K562 (cell line): ENCODE measurements around the gene MAP3K14. TPM values are rescaled to one million over a fixed set of nuclear protein-coding genes. Genes with fewer than 3 reads are reported as not detected.

ENCODE experiments used
- ATAC-seq: fragments of 200-7000 bp; cut with Tn5 transposase; 3 replicates; pipeline ENCODE4 v1.9.1; 2020; ENCODE audit warnings: moderate library complexity
- BruUV-seq: library from RNA; stranded (reverse); fragments of 400-500 nt; replicated peaks from 2 replicates; lab custom pipeline; 2021; lab: Mats Ljungman, UMichigan
- CTCF ChIA-PET: fragments of 300-600 bp; formaldehyde crosslinking; extraction: SDS; loops from one replicate; lab custom pipeline; 2021; ENCODE audit warnings: low intra/inter-chr PET ratio; lab: Yijun Ruan, JAX
- POLR2A ChIA-PET: fragments of 300-600, 350-650 bp; sonication (Branson Sonifier 250); formaldehyde crosslinking; extraction: SDS; loops from one replicate; lab custom pipeline; 2021; ENCODE audit warnings: antibody characterized with exemption, inconsistent platforms; lab: Yijun Ruan, JAX
- DNase-seq, 4 experiments: peaks; one replicate each; pipeline versions ENCODE4 v3.0.0 to v3.0.0-alpha.2; 2011 to 2018; ENCODE audit warnings: low spot score in 3 of 4, mixed read lengths in 3 of 4; ENCODE audit errors: extremely low read depth in 1 of 4
- FAIRE-seq: peaks from 2 replicates; lab custom pipeline; 2011; peaks lifted over from hg19 to GRCh38; lab: Jason Lieb, UNC
- H2AFZ ChIP-seq: 2 replicates; pipeline ENCODE4 v1.6.0; 2011; ENCODE audit warnings: low read depth, low read length, control low read depth, inconsistent platforms
- H3K27ac ChIP-seq: fragments of 200-600 bp; 3 replicates; pipeline ENCODE4 v1.8.0; 2011; ENCODE audit warnings: low read depth, mild to moderate bottlenecking, control low read depth, inconsistent platforms, low read length, moderate library complexity, mixed read lengths; ENCODE audit errors: extremely low read depth
- H3K27me3 ChIP-seq, 2 experiments: fragments of 300-600 bp in 1 of 2; 2 replicates in 1 of 2; 3 replicates in 1 of 2; pipeline versions ENCODE4 v1.6.0 to v1.8.0; 2011; ENCODE audit warnings: inconsistent platforms in 2 of 2, low read length in 2 of 2, mild to moderate bottlenecking in 1 of 2, mixed read lengths in 1 of 2, moderate library complexity in 1 of 2; ENCODE audit not compliant: control insufficient read depth in 2 of 2, insufficient read depth in 2 of 2
- H3K36me3 ChIP-seq: fragments of 300-600 bp; 3 replicates; pipeline ENCODE4 v1.8.0; 2011; ENCODE audit warnings: mild to moderate bottlenecking, low read length, inconsistent platforms; ENCODE audit not compliant: control insufficient read depth, insufficient read depth
- H3K4me1 ChIP-seq, 2 experiments: fragments of 200-600 bp in 1 of 2; replicated peaks in 1 of 2; 2 replicates in 1 of 2; 3 replicates in 1 of 2; pipeline versions ENCODE4 v1.5.1 to v1.8.0; 2011; ENCODE audit warnings: inconsistent platforms in 2 of 2, low read length in 2 of 2, mild to moderate bottlenecking in 1 of 2, mixed read lengths in 1 of 2, moderate library complexity in 1 of 2; ENCODE audit not compliant: control insufficient read depth in 2 of 2, insufficient read depth in 2 of 2
- H3K4me2 ChIP-seq: 2 replicates; pipeline ENCODE4 v1.6.1; 2011; ENCODE audit warnings: low read length, control low read depth, inconsistent platforms, mixed read lengths; ENCODE audit not compliant: insufficient read depth
- H3K4me3 ChIP-seq: fragments of 200-600 bp; sonication (generic), shearing (Covaris generic); 2 replicates; pipeline ENCODE4 v1.5.1; 2016; ENCODE audit warnings: control low read depth, inconsistent platforms
- H3K79me2 ChIP-seq: fragments of 200-600 bp; 3 replicates; pipeline ENCODE4 v1.8.0; 2011; ENCODE audit warnings: low read length, inconsistent platforms; ENCODE audit not compliant: control insufficient read depth, insufficient read depth
- H3K9ac ChIP-seq, 2 experiments: 2 replicates each; pipeline versions ENCODE4 v1.6.0 to v1.6.1; 2011; ENCODE audit warnings: low read depth in 2 of 2, low read length in 2 of 2, control low read depth in 1 of 2, inconsistent platforms in 1 of 2, mild to moderate bottlenecking in 1 of 2, mixed read lengths in 1 of 2; ENCODE audit not compliant: insufficient read depth in 1 of 2
- H3K9me1 ChIP-seq: one replicate; pipeline ENCODE4 v1.6.0; 2011; ENCODE audit warnings: inconsistent platforms, mild to moderate bottlenecking, low read length, moderate library complexity; ENCODE audit not compliant: control insufficient read depth, insufficient read depth
- H3K9me3 ChIP-seq: replicated peaks from 2 replicates; pipeline ENCODE4 v1.5.1; 2011; ENCODE audit warnings: low read depth, low read length, inconsistent platforms; ENCODE audit not compliant: control insufficient read depth, insufficient read depth
- H4K20me1 ChIP-seq: replicated peaks from 2 replicates; pipeline ENCODE4 v1.6.1; 2011; ENCODE audit warnings: low read length, inconsistent platforms, mixed read lengths; ENCODE audit not compliant: control insufficient read depth, insufficient read depth
- ESRRB ChIP-seq: fragments of 250-450 bp; sonication (Bioruptor Pico); IDR thresholded peaks from 2 replicates; pipeline ENCODE4 v1.5.0; 2020; ENCODE audit warnings: mild to moderate bottlenecking, moderate library complexity, borderline replicate concordance
- ETS2 ChIP-seq: IDR thresholded peaks from 2 replicates; pipeline ENCODE4 v1.6.1; 2016; ENCODE audit warnings: borderline replicate concordance, missing genetic modification characterization, mild to moderate bottlenecking, moderate library complexity, missing compliant biosample characterization; ENCODE audit not compliant: poor library complexity, severe bottlenecking
- WGBS: fragments of 100-300 bp; shearing (Covaris generic); methylation state at CpG from one replicate; pipeline ENCODE4 v1.1.6; 2016; ENCODE audit warnings: low coverage, mixed read lengths; ENCODE audit not compliant: insufficient coverage; ENCODE audit errors: missing lambda C conversion rate; 5-methylcytosine and 5-hydroxymethylcytosine counted together
- in situ Hi-C: fragments of 300-500 bp; cut with MboI; formaldehyde crosslinking; loops from 4 replicates; pipeline ENCODE4 v1.15.0; 2018; ENCODE audit warnings: inconsistent platforms, mixed read lengths
- intact Hi-C: fragments of 100-400 bp; cut with micrococcal nuclease; formaldehyde crosslinking; loops from 2 replicates; pipeline ENCODE4 v1.14.2; 2022
- polyA plus RNA-seq, 8 experiments: library from polyadenylated mRNA; depleted of rRNA in 4 of 8; stranded (reverse) in 5 of 8; unstranded in 3 of 8; fragments of >200 nt; fragmentation: Nextera tagmentation in 2 of 8; fragmentation: Illumina TruSeq in 1 of 8; extraction: Ambion mirVana in 2 of 8; extraction: Trizol in 1 of 8; gene quantifications; 2 replicates each; pipeline versions ENCODE4 v1.2.1 to v1.2.3, GENCODE V29; 2011 to 2014; ENCODE audit warnings: inconsistent platforms in 1 of 8, missing spikeins in 1 of 8
- total RNA-seq, 7 experiments: library from RNA; depleted of rRNA in 6 of 7; stranded (reverse); fragments of >200 nt in 6 of 7; fragmentation: Illumina TruSeq in 2 of 7; extraction: Trizol in 2 of 7; gene quantifications; 2 replicates each; pipeline versions ENCODE4 v1.2.1 to v1.2.3, GENCODE V29; 2011 to 2021; ENCODE audit warnings: low replicate concordance in 1 of 7
- TF ChIP-seq, protein P1 (sequence below), 2 experiments: fragments of 450-650 bp in 1 of 2; IDR thresholded peaks; 2 replicates each; pipeline ENCODE4 v1.6.1; 2011 to 2017; ENCODE audit warnings: low read depth in 2 of 2, antibody characterized with exemption in 1 of 2, borderline replicate concordance in 1 of 2, low read length in 1 of 2, mild to moderate bottlenecking in 1 of 2, mixed read lengths in 1 of 2; ENCODE audit not compliant: control insufficient read depth in 1 of 2
- TF ChIP-seq, protein P2 (sequence below): fragments of 450-650 bp; formaldehyde crosslinking; IDR thresholded peaks from 2 replicates; pipeline ENCODE4 v1.4.0; 2022; ENCODE audit warnings: mild to moderate bottlenecking, moderate library complexity
- TF ChIP-seq, protein P3 (sequence below): fragments of 250-450 bp; sonication (Bioruptor Pico); IDR thresholded peaks from 2 replicates; pipeline ENCODE4 v1.5.0; 2021
- TF ChIP-seq, protein P4 (sequence below): sonication (generic); formaldehyde crosslinking; IDR thresholded peaks from 2 replicates; pipeline ENCODE4 v1.8.0; 2023; ENCODE audit warnings: mild to moderate bottlenecking, missing genetic modification reagents
- TF ChIP-seq, protein P5 (sequence below): fragments of 450-650 bp; formaldehyde crosslinking; conservative IDR thresholded peaks from 2 replicates; pipeline ENCODE4 v1.4.0; 2022; ENCODE audit warnings: mild to moderate bottlenecking, missing genetic modification characterization
- TF ChIP-seq, protein P6 (sequence below): fragments of 200-400 bp; formaldehyde crosslinking; IDR thresholded peaks from 2 replicates; pipeline ENCODE4 v1.6.1; 2017; ENCODE audit warnings: mild to moderate bottlenecking, low read depth, low read length, moderate library complexity

The MAP3K14 gene
- total and polyA plus RNA-seq, 9 of the 15 experiments (the other 6 are each of a cell fraction or from before 2014, with no cell fraction given), result 0.45 to 8.7 (median 3.2) TPM

DNA sequence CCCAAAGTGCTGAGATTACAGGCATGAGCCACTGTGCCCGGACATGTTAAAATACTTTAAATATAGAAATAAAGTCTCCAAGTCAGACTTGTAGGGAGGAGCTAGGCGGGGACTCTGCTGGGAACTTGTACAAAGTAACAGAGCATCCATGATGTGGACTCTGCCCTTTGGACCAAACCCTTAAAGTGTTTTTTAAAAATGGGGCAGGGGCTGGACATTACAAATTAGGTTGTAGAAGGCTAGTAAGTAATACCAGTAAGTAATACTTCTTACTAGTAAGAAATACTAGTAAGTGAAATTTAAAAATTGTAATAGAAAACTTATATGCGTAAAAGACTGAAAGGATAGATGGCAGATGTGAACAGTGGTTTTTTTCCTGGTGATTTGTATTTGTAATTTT is 45.2 kb downstream of the MAP3K14 start:
- no peak overlapping the region for H3K27ac ChIP-seq
- FAIRE-seq (no peak), ATAC-seq (no peak), DNase-seq (no peak)
- no peak overlapping the region for H3K4me2 ChIP-seq
- intact Hi-C loops, result no loop called here
- H2AFZ ChIP-seq, result no peak overlapping the region
- peaks cover 0 to 7% of the 10 kb centered on the region in 2 experiments; a peak in 1 of 5 replicates for H3K4me1 ChIP-seq
- H3K36me3 ChIP-seq, result peaks cover 65% of the 10 kb centered on the region
- in situ Hi-C loops, result no loop called here
- POLR2A ChIA-PET, result interaction anchor here (1.2 kb wide), 1 partner anchor 123 kb away, joined by 3 read pairs; the partner anchor contains the start of gene HEXIM1
- 0 out of 2 replicates have a peak, but pooled peaks cover 3% of the 10 kb centered on the region for H4K20me1 ChIP-seq
- H3K9me3 ChIP-seq, result no peaks in the 10 kb centered on the region
- no peak overlapping the region for H3K4me3 ChIP-seq
- CTCF ChIA-PET, result interaction anchor here (1.3 to 2.7 kb wide), 3 partner anchors 52 to 136 kb away, joined by 3 to 20 read pairs (median 9); partner anchors contain the start of gene ACBD4
- 84% methylated on average over 3 of the region's 3 CpGs for WGBS
- H3K79me2 ChIP-seq, result no peaks in the 10 kb centered on the region
- no peaks in the 10 kb centered on the region for H3K9me1 ChIP-seq
- H3K9ac ChIP-seq, result no peak overlapping the region
- no peaks in the 10 kb centered on the region for H3K27me3 ChIP-seq
- BruUV-seq, result no TSS peak
- TF ChIP-seq, protein P1, sequence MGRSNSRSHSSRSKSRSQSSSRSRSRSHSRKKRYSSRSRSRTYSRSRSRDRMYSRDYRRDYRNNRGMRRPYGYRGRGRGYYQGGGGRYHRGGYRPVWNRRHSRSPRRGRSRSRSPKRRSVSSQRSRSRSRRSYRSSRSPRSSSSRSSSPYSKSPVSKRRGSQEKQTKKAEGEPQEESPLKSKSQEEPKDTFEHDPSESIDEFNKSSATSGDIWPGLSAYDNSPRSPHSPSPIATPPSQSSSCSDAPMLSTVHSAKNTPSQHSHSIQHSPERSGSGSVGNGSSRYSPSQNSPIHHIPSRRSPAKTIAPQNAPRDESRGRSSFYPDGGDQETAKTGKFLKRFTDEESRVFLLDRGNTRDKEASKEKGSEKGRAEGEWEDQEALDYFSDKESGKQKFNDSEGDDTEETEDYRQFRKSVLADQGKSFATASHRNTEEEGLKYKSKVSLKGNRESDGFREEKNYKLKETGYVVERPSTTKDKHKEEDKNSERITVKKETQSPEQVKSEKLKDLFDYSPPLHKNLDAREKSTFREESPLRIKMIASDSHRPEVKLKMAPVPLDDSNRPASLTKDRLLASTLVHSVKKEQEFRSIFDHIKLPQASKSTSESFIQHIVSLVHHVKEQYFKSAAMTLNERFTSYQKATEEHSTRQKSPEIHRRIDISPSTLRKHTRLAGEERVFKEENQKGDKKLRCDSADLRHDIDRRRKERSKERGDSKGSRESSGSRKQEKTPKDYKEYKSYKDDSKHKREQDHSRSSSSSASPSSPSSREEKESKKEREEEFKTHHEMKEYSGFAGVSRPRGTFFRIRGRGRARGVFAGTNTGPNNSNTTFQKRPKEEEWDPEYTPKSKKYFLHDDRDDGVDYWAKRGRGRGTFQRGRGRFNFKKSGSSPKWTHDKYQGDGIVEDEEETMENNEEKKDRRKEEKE (IDR thresholded peaks at IDR 0.05; ENCODE audit: borderline replicate concordance in 1 of 2, control insufficient read depth in 1 of 2, low read depth in 2 of 2, low read length in 1 of 2), result no peak
- TF ChIP-seq, protein P2, sequence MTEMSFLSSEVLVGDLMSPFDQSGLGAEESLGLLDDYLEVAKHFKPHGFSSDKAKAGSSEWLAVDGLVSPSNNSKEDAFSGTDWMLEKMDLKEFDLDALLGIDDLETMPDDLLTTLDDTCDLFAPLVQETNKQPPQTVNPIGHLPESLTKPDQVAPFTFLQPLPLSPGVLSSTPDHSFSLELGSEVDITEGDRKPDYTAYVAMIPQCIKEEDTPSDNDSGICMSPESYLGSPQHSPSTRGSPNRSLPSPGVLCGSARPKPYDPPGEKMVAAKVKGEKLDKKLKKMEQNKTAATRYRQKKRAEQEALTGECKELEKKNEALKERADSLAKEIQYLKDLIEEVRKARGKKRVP (CRISPR knock-in tag), result no peak
- no peak for TF ChIP-seq ESRRB
- TF ChIP-seq, protein P3, sequence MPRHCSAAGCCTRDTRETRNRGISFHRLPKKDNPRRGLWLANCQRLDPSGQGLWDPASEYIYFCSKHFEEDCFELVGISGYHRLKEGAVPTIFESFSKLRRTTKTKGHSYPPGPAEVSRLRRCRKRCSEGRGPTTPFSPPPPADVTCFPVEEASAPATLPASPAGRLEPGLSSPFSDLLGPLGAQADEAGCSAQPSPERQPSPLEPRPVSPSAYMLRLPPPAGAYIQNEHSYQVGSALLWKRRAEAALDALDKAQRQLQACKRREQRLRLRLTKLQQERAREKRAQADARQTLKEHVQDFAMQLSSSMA (CRISPR knock-in tag), result no peak
- TF ChIP-seq, protein P4, sequence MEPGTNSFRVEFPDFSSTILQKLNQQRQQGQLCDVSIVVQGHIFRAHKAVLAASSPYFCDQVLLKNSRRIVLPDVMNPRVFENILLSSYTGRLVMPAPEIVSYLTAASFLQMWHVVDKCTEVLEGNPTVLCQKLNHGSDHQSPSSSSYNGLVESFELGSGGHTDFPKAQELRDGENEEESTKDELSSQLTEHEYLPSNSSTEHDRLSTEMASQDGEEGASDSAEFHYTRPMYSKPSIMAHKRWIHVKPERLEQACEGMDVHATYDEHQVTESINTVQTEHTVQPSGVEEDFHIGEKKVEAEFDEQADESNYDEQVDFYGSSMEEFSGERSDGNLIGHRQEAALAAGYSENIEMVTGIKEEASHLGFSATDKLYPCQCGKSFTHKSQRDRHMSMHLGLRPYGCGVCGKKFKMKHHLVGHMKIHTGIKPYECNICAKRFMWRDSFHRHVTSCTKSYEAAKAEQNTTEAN (CRISPR knock-in tag), result no peak
- TF ChIP-seq, protein P5, sequence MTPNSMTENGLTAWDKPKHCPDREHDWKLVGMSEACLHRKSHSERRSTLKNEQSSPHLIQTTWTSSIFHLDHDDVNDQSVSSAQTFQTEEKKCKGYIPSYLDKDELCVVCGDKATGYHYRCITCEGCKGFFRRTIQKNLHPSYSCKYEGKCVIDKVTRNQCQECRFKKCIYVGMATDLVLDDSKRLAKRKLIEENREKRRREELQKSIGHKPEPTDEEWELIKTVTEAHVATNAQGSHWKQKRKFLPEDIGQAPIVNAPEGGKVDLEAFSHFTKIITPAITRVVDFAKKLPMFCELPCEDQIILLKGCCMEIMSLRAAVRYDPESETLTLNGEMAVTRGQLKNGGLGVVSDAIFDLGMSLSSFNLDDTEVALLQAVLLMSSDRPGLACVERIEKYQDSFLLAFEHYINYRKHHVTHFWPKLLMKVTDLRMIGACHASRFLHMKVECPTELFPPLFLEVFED (CRISPR knock-in tag), result no peak
- TF ChIP-seq, protein P6, sequence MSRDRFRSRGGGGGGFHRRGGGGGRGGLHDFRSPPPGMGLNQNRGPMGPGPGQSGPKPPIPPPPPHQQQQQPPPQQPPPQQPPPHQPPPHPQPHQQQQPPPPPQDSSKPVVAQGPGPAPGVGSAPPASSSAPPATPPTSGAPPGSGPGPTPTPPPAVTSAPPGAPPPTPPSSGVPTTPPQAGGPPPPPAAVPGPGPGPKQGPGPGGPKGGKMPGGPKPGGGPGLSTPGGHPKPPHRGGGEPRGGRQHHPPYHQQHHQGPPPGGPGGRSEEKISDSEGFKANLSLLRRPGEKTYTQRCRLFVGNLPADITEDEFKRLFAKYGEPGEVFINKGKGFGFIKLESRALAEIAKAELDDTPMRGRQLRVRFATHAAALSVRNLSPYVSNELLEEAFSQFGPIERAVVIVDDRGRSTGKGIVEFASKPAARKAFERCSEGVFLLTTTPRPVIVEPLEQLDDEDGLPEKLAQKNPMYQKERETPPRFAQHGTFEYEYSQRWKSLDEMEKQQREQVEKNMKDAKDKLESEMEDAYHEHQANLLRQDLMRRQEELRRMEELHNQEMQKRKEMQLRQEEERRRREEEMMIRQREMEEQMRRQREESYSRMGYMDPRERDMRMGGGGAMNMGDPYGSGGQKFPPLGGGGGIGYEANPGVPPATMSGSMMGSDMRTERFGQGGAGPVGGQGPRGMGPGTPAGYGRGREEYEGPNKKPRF, result no peak
- no peak for TF ChIP-seq ETS2 (tag)
